Lower lobe of right lung (tissue), 2 donors: ENCODE measurements around the gene ADRA1B. TPM values are rescaled to one million over a fixed set of nuclear protein-coding genes. Genes with fewer than 3 reads are reported as not detected.

Source experiments
- ATAC-seq, 2 donors: fragments of 200-7000 bp; cut with Tn5 transposase; one replicate each; pipeline ENCODE4 v1.9.1; 2020 to 2022; ENCODE audit warnings: mild to moderate bottlenecking in 2 of 2, moderate library complexity in 2 of 2
- DNase-seq: peaks from one replicate; pipeline ENCODE4 v3.0.0-alpha.2; 2020
- H3K27ac ChIP-seq: fragments of 200-600 bp; one replicate; pipeline ENCODE4 v1.8.0; 2022
- H3K27me3 ChIP-seq: fragments of 200-600 bp; one replicate; pipeline ENCODE4 v1.8.0; 2022; ENCODE audit warnings: low read depth
- H3K36me3 ChIP-seq: fragments of 200-600 bp; one replicate; pipeline ENCODE4 v1.8.0; 2022; ENCODE audit warnings: mild to moderate bottlenecking
- H3K4me1 ChIP-seq: fragments of 200-600 bp; one replicate; pipeline ENCODE4 v1.8.0; 2022
- H3K4me3 ChIP-seq: fragments of 200-600 bp; one replicate; pipeline ENCODE4 v1.8.0; 2022; ENCODE audit warnings: mild to moderate bottlenecking
- H3K9me3 ChIP-seq: fragments of 200-600 bp; one replicate; pipeline ENCODE4 v1.8.0; 2022
- intact Hi-C: fragments of 100-400 bp; cut with DNase I; formaldehyde crosslinking; loops from one replicate; pipeline ENCODE4 v1.11.0; 2022
- total RNA-seq: library from RNA; stranded (reverse); fragmentation: NEBNext Ultra II Directional; extraction: Animal tissue kit (Norgen Biotek cat#: 25700); gene quantifications from one replicate; pipeline ENCODE4 v1.2.1, GENCODE V29; 2021
- TF ChIP-seq, protein P1 (sequence below): fragments of 200-600 bp; IDR thresholded peaks from one replicate; pipeline ENCODE4 v1.8.0; 2022; ENCODE audit warnings: antibody characterized with exemption, mild to moderate bottlenecking
- donor health status: DM: no; HTN: yes; CAD: no; lungs with severe emphysema.

Gene ADRA1B
- total RNA-seq, 1 donor from 2014 or later, result 3.8 TPM

DNA sequence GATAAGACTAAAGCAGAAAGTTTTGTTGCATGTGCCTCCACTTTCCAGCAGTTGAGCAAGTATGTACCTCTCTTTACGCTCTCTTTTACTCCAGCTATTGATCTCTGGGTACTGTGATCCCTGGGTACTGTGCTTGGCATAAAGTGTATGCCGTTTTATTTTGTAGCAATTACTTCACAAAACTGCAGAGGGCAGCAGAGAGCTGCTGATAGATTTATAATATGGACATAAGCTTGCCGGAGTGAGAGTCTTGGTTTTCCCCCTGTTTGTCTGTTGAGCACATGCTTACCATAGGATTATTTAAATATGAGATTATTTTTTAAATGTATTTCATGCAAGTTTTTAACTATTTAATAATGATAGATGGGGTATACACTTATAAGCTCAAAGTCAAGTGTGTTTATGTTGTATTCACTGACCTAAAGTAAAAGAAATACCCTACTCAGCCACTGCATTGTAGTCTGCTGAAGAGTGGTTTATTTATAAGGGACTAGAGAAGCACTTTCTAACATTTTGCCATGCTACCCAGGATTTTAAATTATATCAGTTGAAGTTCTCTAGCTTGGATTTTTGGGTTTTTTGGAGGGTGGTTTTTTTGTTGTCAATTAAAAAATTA, 105.7 kb downstream of the ADRA1B start:
- TF ChIP-seq, protein P1, sequence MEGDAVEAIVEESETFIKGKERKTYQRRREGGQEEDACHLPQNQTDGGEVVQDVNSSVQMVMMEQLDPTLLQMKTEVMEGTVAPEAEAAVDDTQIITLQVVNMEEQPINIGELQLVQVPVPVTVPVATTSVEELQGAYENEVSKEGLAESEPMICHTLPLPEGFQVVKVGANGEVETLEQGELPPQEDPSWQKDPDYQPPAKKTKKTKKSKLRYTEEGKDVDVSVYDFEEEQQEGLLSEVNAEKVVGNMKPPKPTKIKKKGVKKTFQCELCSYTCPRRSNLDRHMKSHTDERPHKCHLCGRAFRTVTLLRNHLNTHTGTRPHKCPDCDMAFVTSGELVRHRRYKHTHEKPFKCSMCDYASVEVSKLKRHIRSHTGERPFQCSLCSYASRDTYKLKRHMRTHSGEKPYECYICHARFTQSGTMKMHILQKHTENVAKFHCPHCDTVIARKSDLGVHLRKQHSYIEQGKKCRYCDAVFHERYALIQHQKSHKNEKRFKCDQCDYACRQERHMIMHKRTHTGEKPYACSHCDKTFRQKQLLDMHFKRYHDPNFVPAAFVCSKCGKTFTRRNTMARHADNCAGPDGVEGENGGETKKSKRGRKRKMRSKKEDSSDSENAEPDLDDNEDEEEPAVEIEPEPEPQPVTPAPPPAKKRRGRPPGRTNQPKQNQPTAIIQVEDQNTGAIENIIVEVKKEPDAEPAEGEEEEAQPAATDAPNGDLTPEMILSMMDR, result peak; percentile 76
- Histone ChIP-seq H3K4me1 (peaks cover 32% of the 10 kb centered on the region), H3K9me3 (no peaks in the 10 kb centered on the region), H3K36me3 (peaks cover 17% of the 10 kb centered on the region), H3K27ac (no peak overlapping the region), H3K4me3 (no peak overlapping the region), H3K27me3 (no peaks in the 10 kb centered on the region)
- no peak for DNase-seq
- intact Hi-C loops, result no loop called here
- peak; percentile 89 to 92 for ATAC-seq

Other genes starting within 250 kb of the ADRA1B start
- gene TTC1, start 92.7 kb downstream of the ADRA1B start, total RNA-seq, result 44.6 TPM
- 27.0 TPM for gene PWWP2A, start 203.0 kb downstream of the ADRA1B start, total RNA-seq